ENCODE data around the gene GAGE12E.
"Not testable (repeated sequence)": the region's sequence is repeated elsewhere in the genome, so short reads cannot be mapped to it uniquely, and the experiment has no call there.

Gene GAGE12E, protein sequence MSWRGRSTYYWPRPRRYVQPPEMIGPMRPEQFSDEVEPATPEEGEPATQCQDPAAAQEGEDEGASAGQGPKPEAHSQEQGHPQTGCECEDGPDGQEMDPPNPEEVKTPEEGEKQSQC

DNA sequence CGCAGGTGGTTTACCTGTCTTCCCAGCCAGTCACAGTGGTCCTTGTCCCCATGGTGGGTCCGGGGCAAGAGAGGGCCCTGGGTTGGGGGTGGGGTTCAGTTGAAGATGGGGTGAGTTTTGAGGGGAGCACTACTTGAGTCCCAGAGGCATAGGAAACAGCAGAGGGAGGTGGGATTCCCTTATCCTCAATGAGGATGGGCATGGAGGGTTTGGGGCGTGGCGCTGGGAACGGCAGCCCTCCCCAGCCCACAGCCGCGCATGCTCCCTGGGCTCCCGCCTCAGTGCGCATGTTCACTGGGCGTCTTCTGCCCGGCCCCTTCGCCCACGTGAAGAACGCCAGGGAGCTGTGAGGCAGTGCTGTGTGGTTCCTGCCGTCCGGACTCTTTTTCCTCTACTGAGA, at the start of gene GAGE12E:
Gene GAGE12E (plus strand): TSS at position 301 of the 400 bp plus-strand sequence. CDS start 1,155 bp downstream, outside the sequence.
- DNase-seq = not testable (repeated sequence)

DNA sequence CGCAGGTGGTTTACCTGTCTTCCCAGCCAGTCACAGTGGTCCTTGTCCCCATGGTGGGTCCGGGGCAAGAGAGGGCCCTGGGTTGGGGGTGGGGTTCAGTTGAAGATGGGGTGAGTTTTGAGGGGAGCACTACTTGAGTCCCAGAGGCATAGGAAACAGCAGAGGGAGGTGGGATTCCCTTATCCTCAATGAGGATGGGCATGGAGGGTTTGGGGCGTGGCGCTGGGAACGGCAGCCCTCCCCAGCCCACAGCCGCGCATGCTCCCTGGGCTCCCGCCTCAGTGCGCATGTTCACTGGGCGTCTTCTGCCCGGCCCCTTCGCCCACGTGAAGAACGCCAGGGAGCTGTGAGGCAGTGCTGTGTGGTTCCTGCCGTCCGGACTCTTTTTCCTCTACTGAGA, 19.2 kb upstream of the GAGE12E start, which contains the start of gene GAGE12C:
Gene GAGE12C (plus strand): TSS at position 301 of the 400 bp plus-strand sequence. CDS start 1,155 bp downstream, outside the sequence.
- not testable (repeated sequence) for DNase-seq

DNA sequence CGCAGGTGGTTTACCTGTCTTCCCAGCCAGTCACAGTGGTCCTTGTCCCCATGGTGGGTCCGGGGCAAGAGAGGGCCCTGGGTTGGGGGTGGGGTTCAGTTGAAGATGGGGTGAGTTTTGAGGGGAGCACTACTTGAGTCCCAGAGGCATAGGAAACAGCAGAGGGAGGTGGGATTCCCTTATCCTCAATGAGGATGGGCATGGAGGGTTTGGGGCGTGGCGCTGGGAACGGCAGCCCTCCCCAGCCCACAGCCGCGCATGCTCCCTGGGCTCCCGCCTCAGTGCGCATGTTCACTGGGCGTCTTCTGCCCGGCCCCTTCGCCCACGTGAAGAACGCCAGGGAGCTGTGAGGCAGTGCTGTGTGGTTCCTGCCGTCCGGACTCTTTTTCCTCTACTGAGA, 9.7 kb upstream of the GAGE12E start, which contains the start of gene GAGE12D:
Gene GAGE12D (plus strand): TSS at position 301 of the 400 bp plus-strand sequence. CDS start 1,155 bp downstream, outside the sequence.
- DNase-seq = not testable (repeated sequence)

DNA sequence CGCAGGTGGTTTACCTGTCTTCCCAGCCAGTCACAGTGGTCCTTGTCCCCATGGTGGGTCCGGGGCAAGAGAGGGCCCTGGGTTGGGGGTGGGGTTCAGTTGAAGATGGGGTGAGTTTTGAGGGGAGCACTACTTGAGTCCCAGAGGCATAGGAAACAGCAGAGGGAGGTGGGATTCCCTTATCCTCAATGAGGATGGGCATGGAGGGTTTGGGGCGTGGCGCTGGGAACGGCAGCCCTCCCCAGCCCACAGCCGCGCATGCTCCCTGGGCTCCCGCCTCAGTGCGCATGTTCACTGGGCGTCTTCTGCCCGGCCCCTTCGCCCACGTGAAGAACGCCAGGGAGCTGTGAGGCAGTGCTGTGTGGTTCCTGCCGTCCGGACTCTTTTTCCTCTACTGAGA, 9.5 kb downstream of the GAGE12E start, which contains the start of gene GAGE12F:
Gene GAGE12F (plus strand): TSS at position 301 of the 400 bp plus-strand sequence. CDS start 1,155 bp downstream, outside the sequence.
- not testable (repeated sequence) for DNase-seq

DNA sequence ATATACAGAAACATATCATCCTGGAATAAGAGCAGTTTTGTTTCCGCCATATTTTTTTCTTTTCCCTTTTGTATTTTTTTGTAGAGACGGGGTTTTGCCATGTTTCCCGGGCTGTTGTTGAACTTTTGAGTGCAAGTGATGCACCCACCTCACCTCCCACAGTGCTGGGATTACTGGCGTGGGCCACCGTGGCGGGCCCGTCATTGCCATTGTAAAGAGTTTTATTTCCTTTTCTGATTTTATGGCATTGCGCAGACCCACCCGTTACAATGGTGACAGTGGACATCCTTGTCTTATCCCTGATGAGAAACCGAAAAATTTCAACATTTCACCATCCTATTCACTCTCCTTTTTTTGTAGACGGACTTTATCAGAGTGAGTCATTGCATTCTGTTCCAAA, 17.6 kb downstream of the GAGE12E start:
- DNase-seq = not testable (repeated sequence)

DNA sequence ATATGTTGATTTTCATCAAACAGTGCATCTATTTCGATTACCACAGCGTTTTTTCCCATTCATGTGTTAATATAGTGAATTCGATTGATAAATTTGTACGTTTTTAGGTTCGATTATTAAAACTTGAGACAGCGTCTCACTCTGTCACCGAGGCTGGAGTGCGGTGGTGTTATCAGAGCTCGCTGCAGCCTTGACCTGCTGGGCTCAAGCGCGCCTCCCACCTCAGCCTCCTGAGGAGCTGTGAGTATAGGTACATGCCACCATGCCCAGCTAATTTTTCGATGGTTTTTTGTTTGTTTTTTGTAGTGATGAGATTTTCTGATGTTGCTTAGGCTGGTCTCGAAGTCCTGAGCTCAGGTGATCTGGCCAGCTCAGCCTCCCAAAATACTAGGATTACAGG, 18.1 kb downstream of the GAGE12E start:
- DNase-seq = not testable (repeated sequence)

DNA sequence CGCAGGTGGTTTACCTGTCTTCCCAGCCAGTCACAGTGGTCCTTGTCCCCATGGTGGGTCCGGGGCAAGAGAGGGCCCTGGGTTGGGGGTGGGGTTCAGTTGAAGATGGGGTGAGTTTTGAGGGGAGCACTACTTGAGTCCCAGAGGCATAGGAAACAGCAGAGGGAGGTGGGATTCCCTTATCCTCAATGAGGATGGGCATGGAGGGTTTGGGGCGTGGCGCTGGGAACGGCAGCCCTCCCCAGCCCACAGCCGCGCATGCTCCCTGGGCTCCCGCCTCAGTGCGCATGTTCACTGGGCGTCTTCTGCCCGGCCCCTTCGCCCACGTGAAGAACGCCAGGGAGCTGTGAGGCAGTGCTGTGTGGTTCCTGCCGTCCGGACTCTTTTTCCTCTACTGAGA, 19.0 kb downstream of the GAGE12E start, which contains the start of gene GAGE12G:
Gene GAGE12G (plus strand): TSS at position 301 of the 400 bp plus-strand sequence. CDS start 1,155 bp downstream, outside the sequence.
- DNase-seq = not testable (repeated sequence)

DNA sequence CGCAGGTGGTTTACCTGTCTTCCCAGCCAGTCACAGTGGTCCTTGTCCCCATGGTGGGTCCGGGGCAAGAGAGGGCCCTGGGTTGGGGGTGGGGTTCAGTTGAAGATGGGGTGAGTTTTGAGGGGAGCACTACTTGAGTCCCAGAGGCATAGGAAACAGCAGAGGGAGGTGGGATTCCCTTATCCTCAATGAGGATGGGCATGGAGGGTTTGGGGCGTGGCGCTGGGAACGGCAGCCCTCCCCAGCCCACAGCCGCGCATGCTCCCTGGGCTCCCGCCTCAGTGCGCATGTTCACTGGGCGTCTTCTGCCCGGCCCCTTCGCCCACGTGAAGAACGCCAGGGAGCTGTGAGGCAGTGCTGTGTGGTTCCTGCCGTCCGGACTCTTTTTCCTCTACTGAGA, 28.6 kb downstream of the GAGE12E start, which contains the start of gene GAGE12H:
Gene GAGE12H (plus strand): TSS at position 301 of the 400 bp plus-strand sequence. CDS start 1,155 bp downstream, outside the sequence.
- DNase-seq = not testable (repeated sequence)

DNA sequence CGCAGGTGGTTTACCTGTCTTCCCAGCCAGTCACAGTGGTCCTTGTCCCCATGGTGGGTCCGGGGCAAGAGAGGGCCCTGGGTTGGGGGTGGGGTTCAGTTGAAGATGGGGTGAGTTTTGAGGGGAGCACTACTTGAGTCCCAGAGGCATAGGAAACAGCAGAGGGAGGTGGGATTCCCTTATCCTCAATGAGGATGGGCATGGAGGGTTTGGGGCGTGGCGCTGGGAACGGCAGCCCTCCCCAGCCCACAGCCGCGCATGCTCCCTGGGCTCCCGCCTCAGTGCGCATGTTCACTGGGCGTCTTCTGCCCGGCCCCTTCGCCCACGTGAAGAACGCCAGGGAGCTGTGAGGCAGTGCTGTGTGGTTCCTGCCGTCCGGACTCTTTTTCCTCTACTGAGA, 38.1 kb downstream of the GAGE12E start, which contains the start of gene GAGE2A:
Gene GAGE2A (plus strand): TSS at position 301 of the 400 bp plus-strand sequence. CDS start 1,155 bp downstream, outside the sequence.
- not testable (repeated sequence) for DNase-seq

DNA sequence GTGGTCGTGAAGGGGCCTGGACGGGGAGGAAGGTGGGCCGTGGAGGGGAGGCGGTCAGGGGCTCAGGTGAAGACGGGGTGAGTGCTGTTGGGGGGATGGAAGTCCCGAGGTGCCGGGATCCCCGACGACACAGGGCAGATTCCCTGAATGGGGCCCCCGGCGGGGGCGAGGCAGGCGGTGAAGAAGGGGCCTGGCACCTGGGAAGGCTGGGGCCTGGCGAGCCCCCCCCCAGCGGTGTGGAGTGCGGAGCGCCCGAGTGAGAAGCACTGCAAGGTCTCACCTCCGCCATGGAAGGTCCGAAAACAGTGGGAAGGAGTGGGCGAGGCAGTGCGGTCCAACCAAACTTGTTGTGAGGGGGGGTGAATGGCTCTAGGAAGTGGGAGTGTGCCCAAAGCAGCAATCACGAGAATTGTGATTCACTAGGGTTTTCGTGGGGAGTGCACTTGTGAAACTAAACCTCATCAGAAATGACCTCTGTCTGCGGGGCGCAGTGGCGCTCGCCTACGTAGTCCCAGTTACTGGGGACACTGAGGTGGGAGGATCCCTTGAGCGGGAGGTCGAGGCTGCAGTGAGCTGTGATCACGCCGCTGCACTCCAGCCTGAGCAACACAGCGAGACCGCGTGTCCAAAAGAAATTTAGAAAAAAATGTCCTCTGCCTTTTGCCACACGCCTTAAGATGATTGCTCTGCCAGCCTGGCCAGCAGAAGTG, 38.8 kb downstream of the GAGE12E start:
- peak in 1 of 2 experiments; percentile 2 for DNase-seq

DNA sequence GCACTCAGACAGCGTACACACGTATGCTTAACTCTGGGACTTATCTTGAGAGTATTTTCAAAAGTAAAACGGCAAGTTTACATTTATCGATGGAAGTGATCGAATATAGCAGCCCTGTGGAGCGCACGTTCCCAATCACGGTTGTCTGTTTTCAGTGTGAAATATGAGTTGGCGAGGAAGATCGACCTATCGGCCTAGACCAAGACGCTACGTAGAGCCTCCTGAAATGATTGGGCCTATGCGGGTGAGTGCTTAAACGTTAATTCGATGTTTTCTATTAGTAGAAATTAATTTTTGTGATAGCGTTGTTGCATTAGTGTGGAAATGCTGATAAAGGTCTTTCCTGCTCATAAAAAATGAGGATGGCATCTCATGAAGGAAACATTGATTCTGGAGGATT, 39.4 kb downstream of the GAGE12E start:
- DNase-seq = not testable (repeated sequence)

DNA sequence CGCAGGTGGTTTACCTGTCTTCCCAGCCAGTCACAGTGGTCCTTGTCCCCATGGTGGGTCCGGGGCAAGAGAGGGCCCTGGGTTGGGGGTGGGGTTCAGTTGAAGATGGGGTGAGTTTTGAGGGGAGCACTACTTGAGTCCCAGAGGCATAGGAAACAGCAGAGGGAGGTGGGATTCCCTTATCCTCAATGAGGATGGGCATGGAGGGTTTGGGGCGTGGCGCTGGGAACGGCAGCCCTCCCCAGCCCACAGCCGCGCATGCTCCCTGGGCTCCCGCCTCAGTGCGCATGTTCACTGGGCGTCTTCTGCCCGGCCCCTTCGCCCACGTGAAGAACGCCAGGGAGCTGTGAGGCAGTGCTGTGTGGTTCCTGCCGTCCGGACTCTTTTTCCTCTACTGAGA, 47.6 kb downstream of the GAGE12E start, which contains the start of gene GAGE1:
Gene GAGE1 (plus strand): TSS at position 301 of the 400 bp plus-strand sequence. CDS start 1,155 bp downstream, outside the sequence.
- DNase-seq = not testable (repeated sequence)

Measured in activated CD4-positive, alpha-beta T cell treated with anti-CD3 and anti-CD28 coated beads, Interleukin-2, amount 50 U/mL, for 48 hours (primary cell).